HEK293 (cell line): Measurements from ENCODE around the gene PIEZO1.

ENCODE experiments used
- CTCF ChIA-PET: fragments of 350-600 bp; formaldehyde crosslinking; extraction: SDS; loops from one replicate; lab custom pipeline; 2021; ENCODE audit warnings: antibody characterized with exemption; lab: Yijun Ruan, JAX
- POLR2A ChIA-PET: fragments of 300-600 bp; formaldehyde crosslinking; extraction: SDS; loops from one replicate; lab custom pipeline; 2020; ENCODE audit warnings: antibody characterized with exemption, inconsistent platforms; lab: Yijun Ruan, JAX
- H3K27ac ChIP-seq: fragments of 200-500 bp; sonication (Bioruptor generic); 2 replicates; pipeline ENCODE4 v1.5.1; 2014; ENCODE audit warnings: low read depth, low read length, control low read depth, inconsistent platforms; ENCODE audit errors: extremely low read depth
- H3K36me3 ChIP-seq, 2 experiments: fragments of 200-500 bp in 1 of 2; sonication (Bioruptor generic) in 1 of 2; 1 replicate in 1 of 2; 2 replicates in 1 of 2; pipeline ENCODE4 v1.5.1; 2014 to 2017; ENCODE audit warnings: inconsistent platforms in 2 of 2, low read length in 2 of 2; ENCODE audit not compliant: control insufficient read depth in 2 of 2, insufficient read depth in 1 of 2
- H3K4me1 ChIP-seq: fragments of 200-500 bp; sonication (Bioruptor generic); 2 replicates; pipeline ENCODE4 v1.5.1; 2014; ENCODE audit warnings: mild to moderate bottlenecking, low read length, inconsistent platforms; ENCODE audit not compliant: control insufficient read depth, insufficient read depth
- H3K4me3 ChIP-seq: 2 replicates; pipeline ENCODE4 v1.5.1; 2011; ENCODE audit warnings: low read depth, mild to moderate bottlenecking, control low read depth, low read length, moderate library complexity
- H3K9me3 ChIP-seq: fragments of 200-500 bp; sonication (Bioruptor generic); 2 replicates; pipeline ENCODE4 v1.5.1; 2014; ENCODE audit warnings: low read depth, low read length, inconsistent platforms; ENCODE audit not compliant: control insufficient read depth, insufficient read depth
- BCL11A ChIP-seq: fragments of 450-650 bp; formaldehyde crosslinking; IDR thresholded peaks from 2 replicates; pipeline ENCODE4 v1.5.1; 2016; ENCODE audit warnings: low read depth, missing biosample characterization, missing genetic modification characterization
- CTCF ChIP-seq: fragments of 450-650 bp; formaldehyde crosslinking; IDR thresholded peaks from 2 replicates; pipeline ENCODE4 v1.5.1; 2016; ENCODE audit warnings: missing biosample characterization, missing genetic modification characterization
- GLIS2 ChIP-seq: fragments of 450-650 bp; formaldehyde crosslinking; IDR thresholded peaks from 2 replicates; pipeline ENCODE4 v1.5.1; 2016; ENCODE audit warnings: missing biosample characterization, missing genetic modification characterization
- KLF8 ChIP-seq: fragments of 450-650 bp; formaldehyde crosslinking; IDR thresholded peaks from 2 replicates; pipeline ENCODE4 v1.5.1; 2016; ENCODE audit warnings: missing biosample characterization, missing genetic modification characterization
- PRDM1 ChIP-seq: fragments of 450-650 bp; formaldehyde crosslinking; IDR thresholded peaks from 2 replicates; pipeline ENCODE4; 2016; ENCODE audit warnings: missing biosample characterization, missing genetic modification characterization
- ZBTB20 ChIP-seq: fragments of 450-650 bp; formaldehyde crosslinking; IDR thresholded peaks from 2 replicates; pipeline ENCODE4 v1.5.1; 2016; ENCODE audit warnings: missing biosample characterization, missing genetic modification characterization
- ZBTB21 ChIP-seq: fragments of 450-650 bp; formaldehyde crosslinking; IDR thresholded peaks from 2 replicates; pipeline ENCODE4 v1.5.1; 2017; ENCODE audit warnings: missing biosample characterization, missing genetic modification characterization
- ZBTB48 ChIP-seq: fragments of 450-650 bp; formaldehyde crosslinking; IDR thresholded peaks from 2 replicates; pipeline ENCODE4 v1.5.1; 2016; ENCODE audit warnings: missing biosample characterization, missing genetic modification characterization
- ZBTB8A ChIP-seq: fragments of 450-650 bp; formaldehyde crosslinking; IDR thresholded peaks from 2 replicates; pipeline ENCODE4 v1.5.1; 2016; ENCODE audit warnings: missing biosample characterization, missing genetic modification characterization
- ZFP37 ChIP-seq: fragments of 450-650 bp; formaldehyde crosslinking; IDR thresholded peaks from 2 replicates; pipeline ENCODE4 v1.5.1; 2016; ENCODE audit warnings: missing biosample characterization, missing genetic modification characterization
- ZNF174 ChIP-seq: fragments of 450-650 bp; formaldehyde crosslinking; IDR thresholded peaks from 2 replicates; pipeline ENCODE4 v1.5.0; 2017; ENCODE audit warnings: missing biosample characterization, mild to moderate bottlenecking, missing genetic modification characterization
- ZNF2 ChIP-seq: fragments of 450-650 bp; formaldehyde crosslinking; IDR thresholded peaks from 2 replicates; pipeline ENCODE4 v1.5.1; 2016; ENCODE audit warnings: missing biosample characterization, missing genetic modification characterization
- ZNF266 ChIP-seq: fragments of 450-650 bp; formaldehyde crosslinking; IDR thresholded peaks from 2 replicates; pipeline ENCODE4 v1.5.1; 2016; ENCODE audit warnings: missing biosample characterization, missing genetic modification characterization, low read depth
- ZNF274 ChIP-seq, 2 experiments: fragments of 200-500 bp in 1 of 2; fragments of 450-650 bp in 1 of 2; sonication (Bioruptor generic) in 1 of 2; formaldehyde crosslinking in 1 of 2; IDR thresholded peaks; 2 replicates each; pipeline versions ENCODE4 v1.5.1 to v1.6.1; 2014 to 2016; ENCODE audit warnings: borderline replicate concordance in 1 of 2, inconsistent platforms in 1 of 2, low read length in 1 of 2, missing biosample characterization in 1 of 2, missing genetic modification characterization in 1 of 2
- ZNF366 ChIP-seq: fragments of 450-650 bp; formaldehyde crosslinking; conservative IDR thresholded peaks from 2 replicates; pipeline ENCODE4 v1.5.1; 2016; ENCODE audit warnings: missing biosample characterization, missing genetic modification characterization
- ZNF37A ChIP-seq: fragments of 450-650 bp; IDR thresholded peaks from 2 replicates; pipeline ENCODE4 v1.5.1; 2018; ENCODE audit warnings: missing biosample characterization, missing genetic modification characterization
- ZNF416 ChIP-seq: fragments of 450-650 bp; formaldehyde crosslinking; IDR thresholded peaks from 2 replicates; pipeline ENCODE4 v1.5.1; 2016; ENCODE audit warnings: missing biosample characterization, missing genetic modification characterization
- ZNF624 ChIP-seq: fragments of 450-650 bp; formaldehyde crosslinking; IDR thresholded peaks from 2 replicates; pipeline ENCODE4 v1.5.1; 2017; ENCODE audit warnings: missing biosample characterization, missing genetic modification characterization
- ZNF660 ChIP-seq: fragments of 450-650 bp; IDR thresholded peaks from 2 replicates; pipeline ENCODE4 v1.5.1; 2018; ENCODE audit warnings: missing biosample characterization, mild to moderate bottlenecking, missing genetic modification characterization
- ZNF677 ChIP-seq: fragments of 450-650 bp; IDR thresholded peaks from 2 replicates; pipeline ENCODE4 v1.5.0; 2018; ENCODE audit warnings: missing biosample characterization, mild to moderate bottlenecking, missing genetic modification characterization, moderate library complexity
- ZNF701 ChIP-seq: fragments of 450-650 bp; formaldehyde crosslinking; IDR thresholded peaks from 2 replicates; pipeline ENCODE4 v1.5.1; 2016; ENCODE audit warnings: missing biosample characterization, missing genetic modification characterization
- ZSCAN16 ChIP-seq: fragments of 450-650 bp; formaldehyde crosslinking; IDR thresholded peaks from 2 replicates; pipeline ENCODE4 v1.5.1; 2016; ENCODE audit warnings: missing biosample characterization, missing genetic modification characterization
- ZSCAN18 ChIP-seq: fragments of 450-650 bp; formaldehyde crosslinking; IDR thresholded peaks from 2 replicates; pipeline ENCODE4 v1.5.1; 2016; ENCODE audit warnings: missing biosample characterization, missing genetic modification characterization
- ZSCAN30 ChIP-seq: fragments of 450-650 bp; IDR thresholded peaks from 2 replicates; pipeline ENCODE4 v1.5.1; 2018; ENCODE audit warnings: missing biosample characterization, mild to moderate bottlenecking, missing genetic modification characterization, moderate library complexity
- ZXDB ChIP-seq: fragments of 450-650 bp; formaldehyde crosslinking; IDR thresholded peaks from 2 replicates; pipeline ENCODE4 v1.5.1; 2016; ENCODE audit warnings: missing biosample characterization, missing genetic modification characterization
- TF ChIP-seq, protein P1 (sequence below): fragments of 450-650 bp; formaldehyde crosslinking; IDR thresholded peaks from 2 replicates; pipeline ENCODE4 v1.5.1; 2017; ENCODE audit warnings: missing biosample characterization, missing genetic modification characterization

PIEZO1 gene

GRCh38 chr16:88743693-88744576 lies 41.1 kb downstream of the PIEZO1 start (continued):
- TF ChIP-seq ZSCAN18 (tag by site-specific recombination) (no peak), ZBTB21 (tag by site-specific recombination) (no peak), ZNF2 (peak; percentile 90; the same call in 1 of the 2 replicates), ZNF366 (tag by site-specific recombination) (0 out of 2 replicates have a peak, but pooled peaks have one; percentile 29), ZBTB20 (peak; percentile 10; the same call in 1 of the 2 replicates), ZNF660 (peak; percentile 42; the same call in 1 of the 2 replicates), ZNF37A (tag by site-specific recombination) (no peak), CTCF (tag by site-specific recombination) (peak; percentile 81), ZBTB8A (no peak), PRDM1 (tag by site-specific recombination) (no peak), ZXDB (peak; percentile 41; the same call in 1 of the 2 replicates), KLF8 (tag by site-specific recombination) (peak; percentile 55), BCL11A (tag by site-specific recombination) (peak; percentile 88), ZSCAN30 (tag by site-specific recombination) (no peak), ZBTB48 (peak; percentile 37; the same call in 1 of the 2 replicates), ZSCAN16 (tag by site-specific recombination) (no peak), ZNF266 (tag by site-specific recombination) (no peak), ZNF677 (tag by site-specific recombination) (peak; percentile 90), ZNF624 (tag by site-specific recombination) (no peak)
- TF ChIP-seq, protein P1, sequence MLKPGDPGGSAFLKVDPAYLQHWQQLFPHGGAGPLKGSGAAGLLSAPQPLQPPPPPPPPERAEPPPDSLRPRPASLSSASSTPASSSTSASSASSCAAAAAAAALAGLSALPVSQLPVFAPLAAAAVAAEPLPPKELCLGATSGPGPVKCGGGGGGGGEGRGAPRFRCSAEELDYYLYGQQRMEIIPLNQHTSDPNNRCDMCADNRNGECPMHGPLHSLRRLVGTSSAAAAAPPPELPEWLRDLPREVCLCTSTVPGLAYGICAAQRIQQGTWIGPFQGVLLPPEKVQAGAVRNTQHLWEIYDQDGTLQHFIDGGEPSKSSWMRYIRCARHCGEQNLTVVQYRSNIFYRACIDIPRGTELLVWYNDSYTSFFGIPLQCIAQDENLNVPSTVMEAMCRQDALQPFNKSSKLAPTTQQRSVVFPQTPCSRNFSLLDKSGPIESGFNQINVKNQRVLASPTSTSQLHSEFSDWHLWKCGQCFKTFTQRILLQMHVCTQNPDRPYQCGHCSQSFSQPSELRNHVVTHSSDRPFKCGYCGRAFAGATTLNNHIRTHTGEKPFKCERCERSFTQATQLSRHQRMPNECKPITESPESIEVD (tag by site-specific recombination): no peak

DNA sequence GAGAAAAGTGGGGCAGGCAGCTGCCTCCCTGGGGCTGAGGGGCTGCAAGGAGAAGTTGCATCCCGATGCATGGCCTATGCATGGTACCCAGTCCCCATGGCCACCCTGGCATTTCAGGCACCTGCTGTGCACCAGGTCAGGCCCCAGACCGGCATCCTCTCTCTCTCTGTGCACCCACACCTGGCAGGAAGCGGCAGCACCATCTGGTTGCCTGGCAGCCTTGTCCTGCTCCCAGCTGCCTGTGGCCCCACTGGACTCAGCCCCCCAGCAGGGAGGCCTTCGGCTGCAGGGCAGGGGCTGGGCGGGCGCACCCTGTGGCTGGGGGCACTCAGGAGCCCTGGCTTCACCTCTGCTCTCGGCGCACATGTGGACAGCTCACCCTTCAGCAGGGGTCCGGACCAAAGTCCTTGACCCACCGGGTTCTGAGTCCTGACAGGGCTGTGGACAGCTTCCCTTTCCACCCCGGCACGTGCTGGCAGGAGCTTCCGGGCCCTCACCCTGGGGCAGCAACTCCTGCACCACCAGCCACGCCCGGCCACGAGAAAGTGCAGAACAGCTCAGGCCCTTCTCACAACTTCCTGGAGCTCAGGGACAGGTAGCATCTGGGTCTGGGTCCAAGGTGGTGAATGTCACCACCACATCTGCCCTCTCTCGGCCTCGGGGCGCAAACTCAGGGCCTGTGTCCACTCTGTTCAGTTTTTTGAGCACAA lies 42.0 kb downstream of the PIEZO1 start:
- CTCF ChIA-PET: interaction anchor here (0.6 to 1.9 kb wide), 21 partner anchors 8 to 749 kb away, joined by 3 to 16 read pairs (median 4); no protein-coding TSS in a partner anchor
- Histone ChIP-seq H3K36me3 (peaks cover 0 to 24% of the 10 kb centered on the region in 2 experiments; a peak in 1 of 3 replicates), H3K27ac (no peak overlapping the region)

More for the DNA sequence above, 42.0 kb downstream of the PIEZO1 start:
- no peaks in the 10 kb centered on the region for H3K9me3 ChIP-seq
- POLR2A ChIA-PET: interaction anchor here (0.8 to 1.0 kb wide), 2 partner anchors 42 to 66 kb away, joined by 3 read pairs; partner anchors contain the start of gene PIEZO1
- TF ChIP-seq ZNF701 (no peak), CTCF (tag by site-specific recombination) (no peak), ZFP37 (no peak), ZNF174 (tag by site-specific recombination) (no peak), ZNF416 (tag by site-specific recombination) (no peak), ZNF274 (IDR thresholded peaks at IDR 0.05; ENCODE audit: low read length) (no peak), ZNF274 (tag by site-specific recombination; IDR thresholded peaks at IDR 0.05; ENCODE audit: borderline replicate concordance) (no peak), GLIS2 (tag by site-specific recombination) (0 out of 2 replicates have a peak, but pooled peaks have one; percentile 14)
- no peaks in the 10 kb centered on the region for H3K4me1 ChIP-seq
- H3K4me3 ChIP-seq: no peak overlapping the region
